WTC11 (cell line): ENCODE measurements around the gene TMTC1. TPM values are rescaled to one million over a fixed set of nuclear protein-coding genes. Genes with fewer than 3 reads are reported as not detected.

ENCODE experiments used
- ATAC-seq: fragments of 200-7000 bp; cut with Tn5 transposase; 2 replicates; pipeline ENCODE4 v1.10.0; 2021; ENCODE audit warnings: mild to moderate bottlenecking, moderate library complexity
- CTCF ChIA-PET: fragments of 300-600 bp; sonication (Branson Sonifier 250); formaldehyde crosslinking; loops from one replicate; lab custom pipeline; 2021; ENCODE audit warnings: antibody characterized with exemption; lab: Charles Lee
- POLR2A ChIA-PET: fragments of 350-600 bp; sonication (Branson Sonifier 250); formaldehyde crosslinking; loops from one replicate; lab custom pipeline; 2021; ENCODE audit warnings: antibody characterized with exemption; lab: Charles Lee
- DNase-seq: peaks from one replicate; pipeline ENCODE4 v3.0.0; 2021; ENCODE audit warnings: low spot score
- H3K27ac Mint-ChIP-seq: 2 replicates; pipeline ENCODE4 v1.8.0; 2021; ENCODE audit warnings: mixed read lengths
- H3K27me3 Mint-ChIP-seq: 2 replicates; pipeline ENCODE4 v1.8.0; 2021; ENCODE audit warnings: low read depth, mild to moderate bottlenecking, moderate library complexity, mixed read lengths
- H3K36me3 Mint-ChIP-seq: 2 replicates; pipeline ENCODE4 v1.8.0; 2021; ENCODE audit warnings: mixed read lengths
- H3K4me1 Mint-ChIP-seq: 2 replicates; pipeline ENCODE4 v1.8.0; 2022; ENCODE audit warnings: mixed read lengths
- H3K4me3 Mint-ChIP-seq: 2 replicates; pipeline ENCODE4 v1.8.0; 2021; ENCODE audit warnings: mild to moderate bottlenecking, moderate library complexity, mixed read lengths
- H3K9me3 Mint-ChIP-seq: 2 replicates; pipeline ENCODE4 v1.8.0; 2021; ENCODE audit warnings: mixed read lengths
- CBFB ChIP-seq: sonication (generic); formaldehyde crosslinking; IDR thresholded peaks from 2 replicates; pipeline ENCODE4 v1.8.1; 2022; ENCODE audit warnings: mild to moderate bottlenecking, low read depth, missing genetic modification reagents
- CREM ChIP-seq: sonication (generic); formaldehyde crosslinking; IDR thresholded peaks from 2 replicates; pipeline ENCODE4 v1.8.1; 2022; ENCODE audit warnings: mild to moderate bottlenecking, missing genetic modification reagents, moderate library complexity
- GRHL2 ChIP-seq: fragments of 250-450 bp; sonication (Bioruptor Pico); IDR thresholded peaks from 2 replicates; pipeline ENCODE4 v1.8.0; 2022; ENCODE audit warnings: mild to moderate bottlenecking, moderate library complexity; ENCODE audit not compliant: insufficient replicate concordance, severe bottlenecking
- GTF2I ChIP-seq: fragments of 250-450 bp; sonication (Bioruptor Pico); conservative IDR thresholded peaks from 2 replicates; pipeline ENCODE4 v1.4.0; 2021; ENCODE audit warnings: mild to moderate bottlenecking
- IRF1 ChIP-seq: sonication (generic); formaldehyde crosslinking; IDR thresholded peaks from 2 replicates; pipeline ENCODE4 v1.8.0; 2023; ENCODE audit warnings: missing genetic modification reagents
- JUN ChIP-seq: sonication (generic); formaldehyde crosslinking; IDR thresholded peaks from 2 replicates; pipeline ENCODE4 v1.8.0; 2023; ENCODE audit warnings: mild to moderate bottlenecking, missing genetic modification reagents
- MXD4 ChIP-seq: fragments of 250-450 bp; sonication (Bioruptor Pico); IDR thresholded peaks from 2 replicates; pipeline ENCODE4 v1.8.0; 2021; ENCODE audit warnings: mild to moderate bottlenecking, moderate library complexity, borderline replicate concordance
- NFE2L1 ChIP-seq: sonication (generic); formaldehyde crosslinking; IDR thresholded peaks from 2 replicates; pipeline ENCODE4 v1.8.1; 2023; ENCODE audit warnings: missing genetic modification reagents
- RORB ChIP-seq: fragments of 250-450 bp; sonication (Bioruptor Pico); IDR thresholded peaks from 2 replicates; pipeline ENCODE4 v1.9.0; 2021; ENCODE audit warnings: mild to moderate bottlenecking
- TEAD1 ChIP-seq: sonication (generic); formaldehyde crosslinking; IDR thresholded peaks from 2 replicates; pipeline ENCODE4 v1.8.0; 2022; ENCODE audit warnings: mild to moderate bottlenecking, missing genetic modification reagents
- ZBTB21 ChIP-seq: sonication (generic); formaldehyde crosslinking; IDR thresholded peaks from 2 replicates; pipeline ENCODE4 v1.8.1; 2023; ENCODE audit warnings: mild to moderate bottlenecking, missing genetic modification reagents, borderline replicate concordance
- ZBTB43 ChIP-seq: sonication (generic); formaldehyde crosslinking; IDR thresholded peaks from 2 replicates; pipeline ENCODE4 v1.8.1; 2023; ENCODE audit warnings: mild to moderate bottlenecking, missing genetic modification reagents
- ZNF423 ChIP-seq: fragments of 250-450 bp; sonication (Bioruptor Pico); IDR thresholded peaks from 2 replicates; pipeline ENCODE4 v2.1.2; 2022; ENCODE audit warnings: mild to moderate bottlenecking, moderate library complexity
- ZNF425 ChIP-seq: fragments of 250-450 bp; sonication (Bioruptor Pico); conservative IDR thresholded peaks from 2 replicates; pipeline ENCODE4 v1.9.0; 2021; ENCODE audit warnings: mild to moderate bottlenecking
- total RNA-seq: library from RNA; stranded (reverse); gene quantifications from 3 replicates; pipeline ENCODE4 v1.2.3, GENCODE V29; 2021
- TF ChIP-seq, protein P1 (sequence below): sonication (generic); formaldehyde crosslinking; conservative IDR thresholded peaks from 2 replicates; pipeline ENCODE4 v1.8.1; 2023; ENCODE audit warnings: mild to moderate bottlenecking, low read depth, missing genetic modification reagents, moderate library complexity
- TF ChIP-seq, protein P2 (sequence below): fragments of 250-450 bp; sonication (Bioruptor Pico); IDR thresholded peaks from 2 replicates; pipeline ENCODE4 v1.9.0; 2021; ENCODE audit warnings: mild to moderate bottlenecking, borderline replicate concordance
- TF ChIP-seq, protein P3 (sequence below): sonication (generic); formaldehyde crosslinking; IDR thresholded peaks from 2 replicates; pipeline ENCODE4 v1.8.1; 2023; ENCODE audit warnings: mild to moderate bottlenecking, moderate library complexity, missing genetic modification reagents
- TF ChIP-seq, protein P4 (sequence below): sonication (generic); formaldehyde crosslinking; IDR thresholded peaks from 2 replicates; pipeline ENCODE4 v1.8.1; 2023; ENCODE audit warnings: mild to moderate bottlenecking, missing genetic modification reagents

The TMTC1 gene
- total RNA-seq, 1 experiment from 2014 or later = 17.3 TPM

DNA sequence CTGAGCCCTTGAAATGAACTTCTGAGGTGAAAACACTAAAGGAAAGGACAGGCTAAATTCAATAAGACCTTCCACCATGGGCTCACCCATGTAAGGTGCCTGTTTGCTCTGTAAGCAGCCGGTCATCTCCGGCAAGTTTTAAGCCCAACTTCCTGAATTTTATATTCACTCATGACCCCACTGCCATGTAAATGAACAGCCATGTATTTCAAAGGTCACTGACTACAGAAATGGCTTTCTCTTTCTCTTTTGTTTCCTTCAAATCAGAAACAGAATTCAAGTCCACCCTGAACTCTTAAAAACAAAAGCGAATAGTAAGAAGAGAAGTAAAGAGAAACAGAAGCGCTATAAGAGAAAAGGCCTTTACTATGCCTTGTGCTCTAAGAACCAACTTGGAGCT lies 224.5 kb downstream of the TMTC1 start (continued):
- TF ChIP-seq, protein P1, sequence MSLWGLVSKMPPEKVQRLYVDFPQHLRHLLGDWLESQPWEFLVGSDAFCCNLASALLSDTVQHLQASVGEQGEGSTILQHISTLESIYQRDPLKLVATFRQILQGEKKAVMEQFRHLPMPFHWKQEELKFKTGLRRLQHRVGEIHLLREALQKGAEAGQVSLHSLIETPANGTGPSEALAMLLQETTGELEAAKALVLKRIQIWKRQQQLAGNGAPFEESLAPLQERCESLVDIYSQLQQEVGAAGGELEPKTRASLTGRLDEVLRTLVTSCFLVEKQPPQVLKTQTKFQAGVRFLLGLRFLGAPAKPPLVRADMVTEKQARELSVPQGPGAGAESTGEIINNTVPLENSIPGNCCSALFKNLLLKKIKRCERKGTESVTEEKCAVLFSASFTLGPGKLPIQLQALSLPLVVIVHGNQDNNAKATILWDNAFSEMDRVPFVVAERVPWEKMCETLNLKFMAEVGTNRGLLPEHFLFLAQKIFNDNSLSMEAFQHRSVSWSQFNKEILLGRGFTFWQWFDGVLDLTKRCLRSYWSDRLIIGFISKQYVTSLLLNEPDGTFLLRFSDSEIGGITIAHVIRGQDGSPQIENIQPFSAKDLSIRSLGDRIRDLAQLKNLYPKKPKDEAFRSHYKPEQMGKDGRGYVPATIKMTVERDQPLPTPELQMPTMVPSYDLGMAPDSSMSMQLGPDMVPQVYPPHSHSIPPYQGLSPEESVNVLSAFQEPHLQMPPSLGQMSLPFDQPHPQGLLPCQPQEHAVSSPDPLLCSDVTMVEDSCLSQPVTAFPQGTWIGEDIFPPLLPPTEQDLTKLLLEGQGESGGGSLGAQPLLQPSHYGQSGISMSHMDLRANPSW (CRISPR knock-in tag) = no peak
- TF ChIP-seq ZNF425 (CRISPR knock-in tag) (no peak), GRHL2 (no peak), IRF1 (CRISPR knock-in tag) (no peak), ZBTB43 (no peak), TEAD1 (CRISPR knock-in tag) (no peak)
- TF ChIP-seq, protein P2, sequence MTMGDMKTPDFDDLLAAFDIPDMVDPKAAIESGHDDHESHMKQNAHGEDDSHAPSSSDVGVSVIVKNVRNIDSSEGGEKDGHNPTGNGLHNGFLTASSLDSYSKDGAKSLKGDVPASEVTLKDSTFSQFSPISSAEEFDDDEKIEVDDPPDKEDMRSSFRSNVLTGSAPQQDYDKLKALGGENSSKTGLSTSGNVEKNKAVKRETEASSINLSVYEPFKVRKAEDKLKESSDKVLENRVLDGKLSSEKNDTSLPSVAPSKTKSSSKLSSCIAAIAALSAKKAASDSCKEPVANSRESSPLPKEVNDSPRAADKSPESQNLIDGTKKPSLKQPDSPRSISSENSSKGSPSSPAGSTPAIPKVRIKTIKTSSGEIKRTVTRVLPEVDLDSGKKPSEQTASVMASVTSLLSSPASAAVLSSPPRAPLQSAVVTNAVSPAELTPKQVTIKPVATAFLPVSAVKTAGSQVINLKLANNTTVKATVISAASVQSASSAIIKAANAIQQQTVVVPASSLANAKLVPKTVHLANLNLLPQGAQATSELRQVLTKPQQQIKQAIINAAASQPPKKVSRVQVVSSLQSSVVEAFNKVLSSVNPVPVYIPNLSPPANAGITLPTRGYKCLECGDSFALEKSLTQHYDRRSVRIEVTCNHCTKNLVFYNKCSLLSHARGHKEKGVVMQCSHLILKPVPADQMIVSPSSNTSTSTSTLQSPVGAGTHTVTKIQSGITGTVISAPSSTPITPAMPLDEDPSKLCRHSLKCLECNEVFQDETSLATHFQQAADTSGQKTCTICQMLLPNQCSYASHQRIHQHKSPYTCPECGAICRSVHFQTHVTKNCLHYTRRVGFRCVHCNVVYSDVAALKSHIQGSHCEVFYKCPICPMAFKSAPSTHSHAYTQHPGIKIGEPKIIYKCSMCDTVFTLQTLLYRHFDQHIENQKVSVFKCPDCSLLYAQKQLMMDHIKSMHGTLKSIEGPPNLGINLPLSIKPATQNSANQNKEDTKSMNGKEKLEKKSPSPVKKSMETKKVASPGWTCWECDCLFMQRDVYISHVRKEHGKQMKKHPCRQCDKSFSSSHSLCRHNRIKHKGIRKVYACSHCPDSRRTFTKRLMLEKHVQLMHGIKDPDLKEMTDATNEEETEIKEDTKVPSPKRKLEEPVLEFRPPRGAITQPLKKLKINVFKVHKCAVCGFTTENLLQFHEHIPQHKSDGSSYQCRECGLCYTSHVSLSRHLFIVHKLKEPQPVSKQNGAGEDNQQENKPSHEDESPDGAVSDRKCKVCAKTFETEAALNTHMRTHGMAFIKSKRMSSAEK = no peak

DNA sequence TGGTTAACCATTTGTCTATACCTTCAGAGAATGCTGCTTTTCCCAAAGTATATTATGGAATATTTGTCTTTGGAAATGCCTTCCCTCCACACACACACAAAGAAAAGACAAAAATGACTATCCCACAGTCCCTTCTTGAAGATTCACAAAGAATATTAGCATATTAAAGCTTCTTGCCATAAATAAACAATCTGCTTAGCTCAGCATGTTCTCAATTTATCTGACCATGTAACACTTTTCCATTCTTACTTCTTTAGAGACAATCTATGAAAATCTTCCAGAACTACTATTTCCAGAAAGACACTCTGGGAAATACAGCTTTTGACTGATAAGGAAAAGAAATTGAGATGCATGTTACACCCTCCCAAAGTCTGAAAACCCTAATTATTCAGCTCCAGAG lies 227.4 kb downstream of the TMTC1 start:
- Mint-ChIP-seq H3K4me1 (peaks cover 39% of the 10 kb centered on the region), H3K9me3 (peaks cover 10% of the 10 kb centered on the region), H3K4me3 (no peak overlapping the region), H3K36me3 (peaks cover 13% of the 10 kb centered on the region), H3K27ac (no peak overlapping the region; the same call in 1 of the 2 replicates), H3K27me3 (no peaks in the 10 kb centered on the region)
- ATAC-seq (no peak), DNase-seq (no peak)
- CTCF ChIA-PET = no interaction called here
- POLR2A ChIA-PET = no interaction called here
- no peak for TF ChIP-seq ZNF423
- no peak for TF ChIP-seq MXD4 (CRISPR knock-in tag)
- TF ChIP-seq, protein P3, sequence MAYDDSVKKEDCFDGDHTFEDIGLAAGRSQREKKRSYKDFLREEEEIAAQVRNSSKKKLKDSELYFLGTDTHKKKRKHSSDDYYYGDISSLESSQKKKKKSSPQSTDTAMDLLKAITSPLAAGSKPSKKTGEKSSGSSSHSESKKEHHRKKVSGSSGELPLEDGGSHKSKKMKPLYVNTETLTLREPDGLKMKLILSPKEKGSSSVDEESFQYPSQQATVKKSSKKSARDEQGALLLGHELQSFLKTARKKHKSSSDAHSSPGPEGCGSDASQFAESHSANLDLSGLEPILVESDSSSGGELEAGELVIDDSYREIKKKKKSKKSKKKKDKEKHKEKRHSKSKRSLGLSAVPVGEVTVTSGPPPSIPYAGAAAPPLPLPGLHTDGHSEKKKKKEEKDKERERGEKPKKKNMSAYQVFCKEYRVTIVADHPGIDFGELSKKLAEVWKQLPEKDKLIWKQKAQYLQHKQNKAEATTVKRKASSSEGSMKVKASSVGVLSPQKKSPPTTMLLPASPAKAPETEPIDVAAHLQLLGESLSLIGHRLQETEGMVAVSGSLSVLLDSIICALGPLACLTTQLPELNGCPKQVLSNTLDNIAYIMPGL (CRISPR knock-in tag) = no peak
- no peak for TF ChIP-seq IRF1 (CRISPR knock-in tag)
- no peak for TF ChIP-seq ZNF425 (CRISPR knock-in tag)
- TF ChIP-seq CREM (CRISPR knock-in tag) = no peak
- no peak for TF ChIP-seq CBFB
- TF ChIP-seq, protein P4, sequence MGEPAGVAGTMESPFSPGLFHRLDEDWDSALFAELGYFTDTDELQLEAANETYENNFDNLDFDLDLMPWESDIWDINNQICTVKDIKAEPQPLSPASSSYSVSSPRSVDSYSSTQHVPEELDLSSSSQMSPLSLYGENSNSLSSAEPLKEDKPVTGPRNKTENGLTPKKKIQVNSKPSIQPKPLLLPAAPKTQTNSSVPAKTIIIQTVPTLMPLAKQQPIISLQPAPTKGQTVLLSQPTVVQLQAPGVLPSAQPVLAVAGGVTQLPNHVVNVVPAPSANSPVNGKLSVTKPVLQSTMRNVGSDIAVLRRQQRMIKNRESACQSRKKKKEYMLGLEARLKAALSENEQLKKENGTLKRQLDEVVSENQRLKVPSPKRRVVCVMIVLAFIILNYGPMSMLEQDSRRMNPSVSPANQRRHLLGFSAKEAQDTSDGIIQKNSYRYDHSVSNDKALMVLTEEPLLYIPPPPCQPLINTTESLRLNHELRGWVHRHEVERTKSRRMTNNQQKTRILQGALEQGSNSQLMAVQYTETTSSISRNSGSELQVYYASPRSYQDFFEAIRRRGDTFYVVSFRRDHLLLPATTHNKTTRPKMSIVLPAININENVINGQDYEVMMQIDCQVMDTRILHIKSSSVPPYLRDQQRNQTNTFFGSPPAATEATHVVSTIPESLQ (CRISPR knock-in tag) = no peak
- no peak for TF ChIP-seq RORB
- TF ChIP-seq NFE2L1 (CRISPR knock-in tag) = no peak
- TF ChIP-seq JUN (CRISPR knock-in tag) = no peak
- TF ChIP-seq ZBTB21 (CRISPR knock-in tag) = no peak
- TF ChIP-seq GTF2I (CRISPR knock-in tag) = no peak
